HFFc6 (cell line): ENCODE measurements around the gene UBASH3A. TPM values are rescaled to one million over a fixed set of nuclear protein-coding genes. Genes with fewer than 3 reads are reported as not detected.

Source experiments
- DNase-seq: peaks from one replicate; pipeline ENCODE4 v3.0.0-alpha.2; 2018
- H3K27ac Mint-ChIP-seq: 2 replicates; pipeline ENCODE4 v1.8.0; 2020; ENCODE audit warnings: mild to moderate bottlenecking, mixed read lengths
- H3K27me3 Mint-ChIP-seq: 2 replicates; pipeline ENCODE4 v1.8.0; 2021; ENCODE audit warnings: mild to moderate bottlenecking, moderate library complexity, mixed read lengths; ENCODE audit not compliant: insufficient read depth
- H3K36me3 Mint-ChIP-seq: 2 replicates; pipeline ENCODE4 v1.8.0; 2021; ENCODE audit warnings: low read depth, mixed read lengths
- H3K4me1 Mint-ChIP-seq: 2 replicates; pipeline ENCODE4 v1.8.0; 2020; ENCODE audit warnings: low read depth, mixed read lengths
- H3K4me3 Mint-ChIP-seq: 2 replicates; pipeline ENCODE4 v1.8.0; 2020; ENCODE audit warnings: mild to moderate bottlenecking, moderate library complexity, mixed read lengths
- H3K9me3 Mint-ChIP-seq: 2 replicates; pipeline ENCODE4 v1.8.0; 2020; ENCODE audit warnings: mild to moderate bottlenecking, mixed read lengths
- long read RNA-seq: library from polyadenylated mRNA; unstranded; transcript quantifications from one replicate; pipeline ENCODE4 v2.0.0, GENCODE V29; 2019
- total RNA-seq, 6 experiments: library from RNA; stranded (reverse); fragmentation: NEBNext Ultra II Directional; extraction: Animal tissue kit (Norgen Biotek cat#: 25700); gene quantifications; 2 replicates in 1 of 6; 3 replicates in 5 of 6; pipeline ENCODE4 v1.2.3, GENCODE V29; 2021
- TF ChIP-seq, protein P1 (sequence below): fragments of 200-600 bp; sonication (generic); IDR thresholded peaks from 2 replicates; pipeline ENCODE4 v1.5.0; 2021; ENCODE audit warnings: antibody characterized with exemption, mild to moderate bottlenecking

Gene UBASH3A
- total RNA-seq: not detected
- long read RNA-seq: 0 reads

DNA sequence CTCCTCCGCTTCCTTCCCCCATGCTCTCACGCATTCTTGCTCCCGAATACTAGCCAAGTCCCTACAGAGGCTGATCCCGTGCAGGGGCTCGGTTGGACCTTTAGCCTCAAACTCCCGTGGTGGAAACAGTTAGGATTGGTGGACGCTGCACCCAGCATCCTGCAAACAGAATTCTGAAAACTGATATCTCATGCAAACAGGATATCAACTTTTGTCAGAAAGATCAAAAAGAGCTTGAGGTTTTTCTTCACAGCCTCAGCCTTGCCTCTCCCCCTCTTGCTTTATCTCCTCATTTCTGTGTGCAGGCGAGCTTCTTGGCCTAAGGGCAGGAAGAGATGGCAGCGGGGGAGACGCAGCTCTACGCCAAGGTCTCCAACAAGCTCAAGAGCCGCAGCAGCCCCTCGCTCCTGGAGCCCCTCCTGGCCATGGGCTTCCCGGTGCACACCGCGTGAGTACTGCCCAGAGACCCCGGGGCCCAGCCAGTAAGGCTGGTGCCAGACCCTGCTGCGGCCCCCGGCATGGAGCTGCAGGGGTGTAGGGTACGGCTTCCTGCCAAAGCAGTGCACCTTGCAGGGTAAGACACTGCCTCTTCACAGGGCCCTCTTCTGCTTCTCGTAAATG is at the start of gene UBASH3A:
Gene UBASH3A, plus strand, starts transcription at position 292 of the 621 bp plus-strand sequence. Its CDS starts 44 bp downstream, at position 336.
- no peaks in the 10 kb centered on the region for H3K4me1 Mint-ChIP-seq
- TF ChIP-seq, protein P1, sequence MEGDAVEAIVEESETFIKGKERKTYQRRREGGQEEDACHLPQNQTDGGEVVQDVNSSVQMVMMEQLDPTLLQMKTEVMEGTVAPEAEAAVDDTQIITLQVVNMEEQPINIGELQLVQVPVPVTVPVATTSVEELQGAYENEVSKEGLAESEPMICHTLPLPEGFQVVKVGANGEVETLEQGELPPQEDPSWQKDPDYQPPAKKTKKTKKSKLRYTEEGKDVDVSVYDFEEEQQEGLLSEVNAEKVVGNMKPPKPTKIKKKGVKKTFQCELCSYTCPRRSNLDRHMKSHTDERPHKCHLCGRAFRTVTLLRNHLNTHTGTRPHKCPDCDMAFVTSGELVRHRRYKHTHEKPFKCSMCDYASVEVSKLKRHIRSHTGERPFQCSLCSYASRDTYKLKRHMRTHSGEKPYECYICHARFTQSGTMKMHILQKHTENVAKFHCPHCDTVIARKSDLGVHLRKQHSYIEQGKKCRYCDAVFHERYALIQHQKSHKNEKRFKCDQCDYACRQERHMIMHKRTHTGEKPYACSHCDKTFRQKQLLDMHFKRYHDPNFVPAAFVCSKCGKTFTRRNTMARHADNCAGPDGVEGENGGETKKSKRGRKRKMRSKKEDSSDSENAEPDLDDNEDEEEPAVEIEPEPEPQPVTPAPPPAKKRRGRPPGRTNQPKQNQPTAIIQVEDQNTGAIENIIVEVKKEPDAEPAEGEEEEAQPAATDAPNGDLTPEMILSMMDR: no peak
- no peaks in the 10 kb centered on the region for H3K27me3 Mint-ChIP-seq
- peaks cover 37% of the 10 kb centered on the region for H3K9me3 Mint-ChIP-seq
- H3K4me3 Mint-ChIP-seq: no peak within 1 kb of the TSS
- H3K27ac Mint-ChIP-seq: no peak within 1 kb of the TSS
- no peak for DNase-seq
- 0 out of 2 replicates have a peak, but pooled peaks cover 4% of the 10 kb centered on the region for H3K36me3 Mint-ChIP-seq

DNA sequence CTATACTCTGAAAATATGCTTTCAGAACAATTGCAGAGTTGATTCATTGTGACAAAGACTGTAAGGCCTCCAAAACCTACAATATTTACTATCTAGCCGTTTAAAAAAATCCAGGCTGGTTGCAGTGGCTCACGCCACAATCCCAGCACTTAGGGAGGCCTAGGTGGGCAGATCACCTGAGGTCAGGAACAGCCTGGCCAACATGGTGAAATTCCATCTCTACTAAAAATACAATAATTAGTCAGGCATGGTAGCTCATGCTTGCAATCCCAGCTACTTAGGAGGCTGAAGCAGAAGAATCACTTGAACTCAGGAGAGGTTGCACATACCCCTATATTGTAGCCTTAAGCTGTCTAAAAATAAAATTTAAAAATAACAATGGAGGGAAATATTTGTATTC is 47.7 kb upstream of the UBASH3A start:
- H3K4me3 Mint-ChIP-seq: no peak overlapping the region
- H3K9me3 Mint-ChIP-seq: peaks cover 93% of the 10 kb centered on the region
- no peak for DNase-seq
- H3K4me1 Mint-ChIP-seq: no peaks in the 10 kb centered on the region
- no peak overlapping the region for H3K27ac Mint-ChIP-seq
- peaks cover 1% of the 10 kb centered on the region for H3K27me3 Mint-ChIP-seq
- TF ChIP-seq, protein P1: no peak
- H3K36me3 Mint-ChIP-seq: peaks cover 17% of the 10 kb centered on the region

DNA sequence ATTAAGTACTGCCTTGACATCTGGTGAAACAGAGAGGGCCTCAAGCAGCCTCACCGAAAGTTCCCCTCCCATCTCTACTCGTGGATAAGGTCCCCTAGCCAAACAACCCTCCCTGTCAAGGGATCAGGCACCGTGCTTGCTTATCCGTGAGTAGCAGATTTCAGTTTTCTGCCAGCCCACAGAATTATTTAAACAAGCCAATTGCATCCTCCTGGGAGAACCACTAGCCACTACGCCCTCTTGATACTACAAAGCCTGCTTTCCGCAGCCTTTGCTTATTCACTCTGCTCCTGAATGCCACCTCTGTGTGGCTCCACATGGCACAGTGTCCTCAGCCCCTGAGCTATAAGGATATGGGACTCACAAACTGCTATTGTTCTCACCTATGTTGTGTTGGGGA is 47.1 kb upstream of the UBASH3A start:
- no peak for DNase-seq
- no peak overlapping the region for H3K27ac Mint-ChIP-seq
- H3K27me3 Mint-ChIP-seq: peaks cover 1% of the 10 kb centered on the region
- H3K4me1 Mint-ChIP-seq: no peaks in the 10 kb centered on the region
- peaks cover 17% of the 10 kb centered on the region for H3K36me3 Mint-ChIP-seq
- no peak overlapping the region for H3K4me3 Mint-ChIP-seq
- TF ChIP-seq, protein P1: no peak
- peaks cover 92% of the 10 kb centered on the region for H3K9me3 Mint-ChIP-seq

DNA sequence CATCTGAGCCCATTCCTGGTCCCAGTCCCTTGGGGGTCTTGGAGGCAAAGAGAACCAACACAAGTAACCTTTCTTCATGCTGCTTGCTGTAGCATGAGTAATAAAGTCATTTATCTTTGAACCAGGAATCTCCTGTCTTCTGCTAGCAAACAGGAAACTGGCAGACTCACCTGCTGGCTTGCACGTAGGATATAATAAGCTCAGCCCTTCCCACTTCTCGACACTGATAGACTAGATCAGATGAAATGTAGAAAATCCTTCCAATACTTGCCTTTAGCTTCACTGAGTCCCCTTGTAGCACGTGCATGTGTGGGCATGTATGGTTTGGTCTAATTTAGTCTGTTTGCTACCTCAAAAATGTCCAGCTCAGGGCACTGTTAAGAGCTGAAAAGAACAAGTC is 46.4 kb upstream of the UBASH3A start:
- no peak overlapping the region for H3K27ac Mint-ChIP-seq
- no peaks in the 10 kb centered on the region for H3K4me1 Mint-ChIP-seq
- TF ChIP-seq, protein P1: no peak
- H3K27me3 Mint-ChIP-seq: peaks cover 1% of the 10 kb centered on the region
- DNase-seq: no peak
- peaks cover 93% of the 10 kb centered on the region for H3K9me3 Mint-ChIP-seq
- H3K36me3 Mint-ChIP-seq: peaks cover 15% of the 10 kb centered on the region
- H3K4me3 Mint-ChIP-seq: no peak overlapping the region

GRCh38 chr21:42358261-42358660 is 45.4 kb upstream of the UBASH3A start:
- H3K27me3 Mint-ChIP-seq: no peaks in the 10 kb centered on the region; the same call in 1 of the 2 replicates
- H3K4me1 Mint-ChIP-seq: no peaks in the 10 kb centered on the region
- DNase-seq: no peak
- no peak overlapping the region for H3K4me3 Mint-ChIP-seq
- TF ChIP-seq, protein P1: no peak
- peaks cover 87% of the 10 kb centered on the region for H3K9me3 Mint-ChIP-seq
- no peak overlapping the region for H3K27ac Mint-ChIP-seq
- peaks cover 6% of the 10 kb centered on the region; the same call in 1 of the 2 replicates for H3K36me3 Mint-ChIP-seq
